Dedifferentiated amniotic fluid mesenchymal stem cell (primary cell): ENCODE results near the gene RNF31.
"Not testable (repeated sequence)": the region's sequence is repeated elsewhere in the genome, so short reads cannot be mapped to it uniquely, and the experiment has no call there.

ENCODE experiments used
- DNase-seq: peaks from one replicate; pipeline ENCODE4 v3.0.0-alpha.2; 2016; ENCODE audit errors: extremely low spot score

Gene RNF31

DNA sequence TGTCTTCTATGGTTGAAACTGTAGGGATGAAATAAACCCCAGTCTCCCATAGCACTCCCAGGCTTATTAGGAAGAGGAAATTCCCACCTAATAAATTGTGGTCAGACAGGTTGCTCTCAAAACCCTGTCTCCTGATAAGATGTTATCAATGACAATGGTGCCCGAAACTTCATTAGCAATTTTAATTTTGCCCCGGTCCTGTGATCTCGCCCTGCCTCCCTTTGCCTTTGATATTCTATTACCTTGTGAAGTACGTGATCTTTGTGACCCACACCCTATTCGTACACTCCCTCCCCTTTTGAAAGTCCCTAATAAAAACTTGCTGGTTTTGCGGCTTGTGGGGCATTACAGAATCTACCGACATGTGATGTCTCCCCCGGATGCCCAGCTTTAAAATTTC is 55.2 kb downstream of the RNF31 start:
- not testable (repeated sequence) for DNase-seq

DNA sequence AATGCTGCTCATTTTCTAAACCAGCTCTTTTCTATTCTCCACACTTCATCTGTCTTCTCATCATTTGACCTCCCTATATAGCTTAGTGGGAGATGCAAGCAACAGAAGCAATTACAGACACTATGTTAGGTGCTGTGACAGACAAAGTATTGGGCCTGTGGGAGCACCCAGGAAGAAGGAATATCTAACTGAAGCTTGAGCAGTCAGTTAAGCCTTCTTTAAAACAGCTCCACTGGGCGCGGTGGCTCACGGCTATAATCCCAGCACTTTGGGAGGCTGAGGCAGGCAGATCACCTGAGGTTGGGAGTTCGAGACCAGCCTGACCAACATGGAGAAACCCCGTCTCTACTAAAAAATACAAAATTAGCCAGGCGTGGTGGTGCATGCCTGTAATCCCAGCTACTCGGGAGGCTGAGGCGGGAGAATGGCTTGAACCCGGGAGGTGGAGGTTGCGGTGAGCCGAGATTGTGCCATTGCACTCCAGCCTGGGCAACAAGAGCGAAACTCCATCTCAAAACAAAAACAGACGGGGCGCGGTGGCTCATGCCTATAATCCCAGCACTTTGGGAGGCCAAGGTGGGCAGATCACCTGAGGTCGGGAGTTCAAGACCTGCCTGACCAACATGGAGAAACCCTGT is 56.1 kb downstream of the RNF31 start:
- not testable (repeated sequence) for DNase-seq

DNA sequence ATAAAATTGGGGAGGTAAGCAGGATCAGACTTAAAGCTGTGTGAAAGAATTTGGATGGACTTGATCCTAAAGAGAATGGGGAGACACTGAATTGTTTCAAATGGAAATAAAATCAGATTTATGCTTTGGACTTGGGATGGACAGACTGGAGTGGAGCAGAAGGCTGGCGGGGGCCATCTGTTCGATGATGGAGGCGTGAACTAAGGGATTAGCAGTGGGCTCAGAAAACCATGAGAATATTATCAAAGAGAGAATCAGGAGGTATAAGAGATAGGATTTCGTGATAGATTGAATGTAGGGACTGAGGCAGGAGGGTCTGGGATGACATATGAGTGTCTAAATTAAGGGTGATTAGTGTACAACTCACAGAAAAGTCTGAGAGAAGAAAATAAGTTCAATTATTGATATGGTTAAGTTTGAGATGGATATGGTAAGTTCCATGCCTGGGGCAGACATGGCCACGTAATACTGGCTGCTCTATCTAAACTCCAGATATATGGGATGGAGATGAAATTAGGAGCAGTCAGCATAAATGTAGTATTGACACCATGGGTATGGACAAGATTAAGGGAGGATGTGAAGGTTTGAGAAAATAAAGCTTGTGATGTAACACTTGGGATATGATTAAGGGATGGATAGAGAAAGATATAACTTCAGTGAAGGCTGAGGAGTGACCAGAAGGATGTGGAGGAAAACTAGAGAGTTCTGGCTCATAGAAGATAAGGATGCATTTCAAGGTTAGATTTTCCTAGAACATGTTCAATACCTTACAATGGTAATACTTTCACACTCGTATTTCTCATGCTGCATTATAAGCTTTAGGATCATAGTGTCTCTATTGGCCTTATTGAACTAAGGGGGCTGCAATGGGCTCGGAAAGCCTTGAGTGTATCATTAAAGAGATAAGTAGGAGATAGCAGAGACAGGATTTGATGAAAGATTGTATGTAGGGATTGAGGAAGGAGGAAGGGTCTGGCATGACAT is 57.2 kb downstream of the RNF31 start:
- no peak for DNase-seq

DNA sequence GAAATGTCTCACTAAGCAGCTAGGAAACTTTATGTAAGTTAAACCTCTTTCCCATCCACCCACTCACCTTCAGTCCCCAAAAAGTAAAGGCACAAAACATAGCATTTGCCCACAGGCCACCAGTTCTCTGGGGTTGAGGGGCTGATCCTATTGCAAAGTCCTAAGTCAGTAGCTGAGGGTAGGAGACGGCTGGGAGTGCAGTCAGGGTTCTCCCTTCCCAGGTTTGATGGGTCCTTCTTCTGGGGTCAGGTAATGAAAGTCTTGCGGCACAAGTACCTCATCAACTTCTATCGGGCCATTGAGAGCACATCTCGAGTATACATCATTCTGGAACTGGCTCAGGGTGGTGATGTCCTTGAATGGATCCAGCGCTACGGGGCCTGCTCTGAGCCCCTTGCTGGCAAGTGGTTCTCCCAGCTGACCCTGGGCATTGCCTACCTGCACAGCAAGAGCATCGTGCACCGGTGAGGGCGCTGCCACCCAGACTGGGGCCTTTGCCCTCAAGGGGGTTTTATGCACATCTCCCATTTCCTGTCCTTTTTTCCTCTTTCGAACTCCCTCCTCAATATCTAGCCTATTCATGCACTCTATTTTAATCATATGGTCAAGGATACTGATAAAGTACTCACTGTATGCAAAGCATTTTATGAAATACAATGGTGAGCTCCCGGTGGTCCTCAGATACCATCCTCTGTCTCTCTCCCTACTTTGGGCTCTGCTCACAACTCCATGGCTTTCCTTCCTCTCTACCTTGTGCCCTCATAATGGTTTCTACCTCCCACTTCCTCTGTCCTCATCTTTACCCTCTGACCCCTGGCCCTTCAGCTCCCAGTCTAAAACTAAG is 59.2 kb downstream of the RNF31 start:
- no peak for DNase-seq

DNA sequence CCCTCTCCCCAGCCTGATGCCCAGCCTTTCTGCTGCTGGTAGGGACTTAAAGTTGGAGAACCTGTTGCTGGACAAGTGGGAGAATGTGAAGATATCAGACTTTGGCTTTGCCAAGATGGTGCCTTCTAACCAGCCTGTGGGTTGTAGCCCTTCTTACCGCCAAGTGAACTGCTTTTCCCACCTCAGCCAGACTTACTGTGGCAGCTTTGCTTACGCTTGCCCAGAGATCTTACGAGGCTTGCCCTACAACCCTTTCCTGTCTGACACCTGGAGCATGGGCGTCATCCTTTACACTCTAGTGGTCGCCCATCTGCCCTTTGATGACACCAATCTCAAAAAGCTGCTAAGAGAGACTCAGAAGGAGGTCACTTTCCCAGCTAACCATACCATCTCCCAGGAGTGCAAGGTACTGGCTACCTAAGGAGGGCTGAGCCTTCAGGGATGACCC is 59.8 kb downstream of the RNF31 start:
- DNase-seq = no peak

DNA sequence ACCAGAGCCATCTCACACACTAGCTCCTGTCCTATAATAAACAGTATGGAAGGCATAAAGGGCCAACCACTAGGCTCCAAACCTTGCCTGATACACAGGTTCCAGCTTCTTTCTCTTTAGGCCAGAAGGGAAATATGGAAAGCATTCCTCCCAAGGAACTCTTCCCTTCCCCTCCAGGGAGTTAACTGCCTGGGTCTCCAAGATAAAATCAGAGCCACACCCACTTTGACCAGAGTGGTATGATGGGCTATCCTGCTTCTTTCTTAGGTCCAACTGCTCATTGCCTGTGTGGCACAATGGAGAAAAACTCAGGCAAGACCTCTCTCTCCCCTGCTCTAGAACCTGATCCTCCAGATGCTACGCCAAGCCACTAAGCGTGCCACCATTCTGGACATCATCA is 60.3 kb downstream of the RNF31 start:
- DNase-seq = no peak
